Activated CD4-positive, CD25-positive, alpha-beta regulatory T cell treated with anti-CD3 and anti-CD28 coated beads, Interleukin-2, amount 50 U/mL, for 24 hours (primary cell): ENCODE measurements around the gene SMIM13.

Source experiments
- ATAC-seq, 2 donors: fragments of 150-1000 bp; cut with Tn5 transposase; one replicate each; pipeline ENCODE4 v1.10.0; 2021; ENCODE audit warnings: mild to moderate bottlenecking in 1 of 2, moderate library complexity in 1 of 2

SMIM13 gene

DNA sequence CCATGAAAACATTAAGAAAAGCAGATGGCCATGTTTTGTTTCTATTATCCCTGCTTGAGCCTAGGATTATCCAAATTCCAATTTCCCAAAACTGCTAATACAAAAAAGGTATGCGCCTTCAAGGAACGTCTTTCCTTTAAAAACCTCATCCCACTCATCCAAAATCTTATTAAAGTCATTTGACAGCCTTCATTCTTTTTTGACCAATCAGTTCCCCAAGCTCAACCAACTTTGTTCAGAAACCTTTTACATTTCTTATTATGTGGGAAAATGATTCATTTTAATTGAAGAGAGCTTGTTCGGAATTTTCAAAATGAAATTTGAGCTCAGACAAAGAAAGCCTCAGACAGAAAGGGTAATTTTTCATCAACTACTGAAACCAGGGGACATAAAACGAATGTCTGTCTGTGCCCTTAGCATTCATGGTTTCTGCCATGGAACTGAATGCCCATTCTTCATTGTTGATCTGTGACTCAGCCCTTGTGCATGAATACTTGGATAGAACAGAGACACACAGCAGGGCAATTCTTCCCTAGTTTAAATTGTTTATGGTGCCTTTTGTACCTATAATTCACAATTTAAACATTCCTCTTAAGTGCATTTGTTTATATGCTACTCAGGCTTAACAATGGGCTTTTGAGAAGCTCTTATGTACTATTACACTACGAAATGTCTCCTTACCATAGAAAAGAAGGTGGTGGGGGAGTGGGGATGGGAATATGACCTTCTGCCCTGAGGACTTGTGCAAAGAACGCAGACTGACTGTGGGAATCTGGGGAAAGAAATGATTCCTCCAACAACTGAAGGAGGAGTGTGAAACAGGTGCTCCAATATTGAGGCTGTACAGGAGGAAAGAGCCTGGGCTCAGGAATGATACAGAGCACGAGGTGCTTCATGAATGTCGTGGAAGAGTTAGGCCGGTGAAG is 67.7 kb downstream of the SMIM13 start:
- no peak for ATAC-seq

- ATAC-seq = no peak
These were observed 68.6 kb downstream of the SMIM13 start for GRCh38 chr6:11162262-11162661.

DNA sequence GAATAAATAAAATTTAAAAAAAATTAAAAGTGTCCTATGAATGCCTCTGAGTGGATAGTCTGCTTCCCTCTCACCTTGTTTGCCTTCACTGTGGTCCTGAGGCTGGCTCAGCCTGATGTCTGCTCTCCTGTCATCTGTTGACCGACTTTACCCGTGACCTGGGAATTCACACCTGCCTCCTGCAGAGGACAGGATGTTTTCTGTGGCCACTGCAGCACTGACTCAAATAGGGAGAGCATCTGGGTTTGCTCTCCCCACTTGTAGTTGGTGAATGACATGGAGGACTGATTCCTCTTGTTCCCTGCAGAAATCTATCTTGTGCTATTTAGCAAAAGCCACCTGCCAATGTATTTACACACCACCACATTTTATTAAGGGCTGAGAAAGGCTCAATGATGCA is 70.3 kb downstream of the SMIM13 start:
- ATAC-seq = no peak

DNA sequence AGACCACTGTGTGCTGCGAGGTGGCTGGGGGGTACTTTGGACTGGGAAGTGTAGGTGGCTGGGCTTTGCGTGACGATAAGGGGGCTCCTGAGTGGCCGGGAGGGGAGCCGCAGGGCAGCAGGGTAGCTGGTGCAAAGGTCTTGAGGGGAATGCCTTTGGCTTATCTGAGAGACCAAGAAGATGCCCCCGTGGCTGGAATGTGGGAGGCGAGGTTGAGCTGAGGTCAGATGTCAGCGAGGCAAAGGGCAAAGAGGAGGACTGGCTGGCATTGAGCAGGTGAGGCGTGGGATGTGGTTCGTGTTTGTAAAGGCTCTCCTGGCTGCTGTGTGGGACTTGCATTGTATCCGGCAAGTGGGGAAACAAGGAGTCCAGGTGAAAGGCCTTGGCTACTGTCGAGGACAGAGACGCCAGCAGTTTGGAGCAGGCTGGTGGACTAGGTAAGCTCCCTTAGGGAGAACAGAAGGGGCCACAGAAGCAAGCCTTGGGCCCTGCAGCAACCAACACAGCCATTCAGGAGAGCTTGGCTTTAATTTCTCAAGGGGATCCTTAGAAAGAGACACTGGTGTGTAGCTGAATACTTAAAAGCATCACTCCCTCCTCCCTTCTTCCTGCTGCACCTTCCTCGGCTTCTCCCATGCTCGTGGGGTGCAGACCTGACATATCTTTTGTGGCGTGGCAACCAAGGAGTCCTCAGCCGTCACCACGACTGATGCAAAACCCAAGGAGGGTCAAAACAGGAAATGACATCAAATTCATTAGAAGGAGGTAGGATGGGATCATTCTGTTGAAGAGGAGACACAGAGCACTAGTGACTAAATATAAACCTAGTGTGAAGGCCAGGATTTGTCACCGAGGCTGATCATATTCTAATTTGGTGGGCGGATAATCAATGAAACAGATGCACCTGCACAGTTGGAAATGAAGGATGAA is 71.3 kb downstream of the SMIM13 start:
- peak in 1 of 2 donors; percentile 45 for ATAC-seq

- ATAC-seq = no peak
These were observed 73.3 kb downstream of the SMIM13 start for GRCh38 chr6:11166948-11167347.

DNA sequence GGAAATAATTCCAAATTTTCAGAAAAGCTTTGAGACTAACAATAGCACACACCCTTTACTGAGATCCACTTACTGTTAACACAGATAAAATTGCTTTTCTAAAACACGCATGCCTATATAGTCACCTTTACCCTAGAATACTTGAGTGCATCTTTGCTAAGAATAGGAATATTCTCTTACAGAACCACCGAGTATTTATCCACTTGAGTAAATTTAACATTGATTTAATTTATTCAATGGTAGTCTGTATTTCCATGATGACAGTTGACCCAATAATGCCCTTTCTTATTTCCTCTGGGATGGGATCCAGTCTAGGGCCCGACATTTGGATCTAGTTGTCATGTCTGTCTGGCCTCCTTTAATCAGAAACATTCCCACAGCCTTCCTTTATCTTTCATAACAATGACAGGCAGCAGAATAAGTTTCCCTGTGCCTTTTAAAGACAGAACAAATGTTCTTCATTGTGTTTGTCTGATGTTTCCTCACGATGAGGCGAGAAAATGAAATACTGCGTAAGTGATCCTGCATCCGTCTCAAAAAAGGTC is 74.5 kb downstream of the SMIM13 start:
- no peak for ATAC-seq

- ATAC-seq = no peak
These were observed 78.3 kb downstream of the SMIM13 start for GRCh38 chr6:11171952-11172351.

GRCh38 chr6:11172501-11173327 is 79.1 kb downstream of the SMIM13 start:
- peak; percentile 25 to 38 for ATAC-seq

DNA sequence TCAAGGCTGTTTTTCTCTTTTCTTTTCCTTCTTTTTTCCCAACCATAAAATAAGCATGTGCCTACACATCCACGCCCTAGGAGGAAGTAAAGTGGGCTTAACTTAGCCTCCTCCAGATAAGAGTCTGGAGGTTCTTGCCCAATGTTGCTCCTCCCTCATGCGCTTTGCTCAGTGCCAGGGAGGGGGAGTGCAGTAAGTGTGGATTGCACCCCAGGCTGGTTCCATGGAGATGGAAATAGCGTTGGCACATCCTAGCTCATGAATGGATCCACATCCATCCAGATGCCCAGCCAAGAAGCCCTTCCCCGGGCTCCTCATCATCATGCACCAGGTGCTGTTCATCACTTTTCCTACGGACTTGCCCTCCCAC is 80.6 kb downstream of the SMIM13 start:
- ATAC-seq = no peak

DNA sequence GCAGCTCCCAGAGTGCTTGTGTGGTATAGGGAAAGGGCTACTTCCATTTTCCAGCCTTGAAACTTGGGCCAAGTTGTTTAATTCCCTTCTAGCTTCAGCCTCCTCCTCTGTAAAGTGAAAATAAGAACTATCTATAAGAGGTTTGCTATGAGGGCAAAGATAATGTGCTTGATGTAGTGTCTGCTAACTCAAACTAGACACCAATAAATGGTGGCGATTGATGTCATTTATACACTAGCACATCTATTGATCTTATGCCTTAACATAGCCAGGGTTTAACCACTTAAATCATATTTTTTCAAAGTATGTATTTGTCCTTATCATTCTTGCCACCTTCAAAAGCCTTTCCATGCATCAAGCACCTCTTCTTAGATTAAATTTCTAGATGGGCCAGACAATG is 83.6 kb downstream of the SMIM13 start:
- no peak for ATAC-seq

DNA sequence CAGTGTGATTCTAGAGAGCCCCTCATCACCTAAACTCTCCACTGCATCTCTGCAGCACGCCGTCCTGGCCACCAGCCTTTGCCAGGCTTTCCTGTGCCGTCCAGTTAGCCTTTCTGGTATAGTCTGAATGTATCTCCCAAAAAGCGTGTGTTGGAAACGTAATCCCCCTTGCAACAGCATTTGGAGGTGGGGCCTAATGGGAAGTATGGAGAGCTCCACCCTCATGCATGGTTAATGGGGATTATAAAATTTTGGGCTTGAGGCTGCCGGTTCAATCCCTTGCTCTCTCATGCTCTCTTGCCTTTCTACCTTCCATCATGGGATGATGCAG is 85.4 kb downstream of the SMIM13 start:
- no peak for ATAC-seq

DNA sequence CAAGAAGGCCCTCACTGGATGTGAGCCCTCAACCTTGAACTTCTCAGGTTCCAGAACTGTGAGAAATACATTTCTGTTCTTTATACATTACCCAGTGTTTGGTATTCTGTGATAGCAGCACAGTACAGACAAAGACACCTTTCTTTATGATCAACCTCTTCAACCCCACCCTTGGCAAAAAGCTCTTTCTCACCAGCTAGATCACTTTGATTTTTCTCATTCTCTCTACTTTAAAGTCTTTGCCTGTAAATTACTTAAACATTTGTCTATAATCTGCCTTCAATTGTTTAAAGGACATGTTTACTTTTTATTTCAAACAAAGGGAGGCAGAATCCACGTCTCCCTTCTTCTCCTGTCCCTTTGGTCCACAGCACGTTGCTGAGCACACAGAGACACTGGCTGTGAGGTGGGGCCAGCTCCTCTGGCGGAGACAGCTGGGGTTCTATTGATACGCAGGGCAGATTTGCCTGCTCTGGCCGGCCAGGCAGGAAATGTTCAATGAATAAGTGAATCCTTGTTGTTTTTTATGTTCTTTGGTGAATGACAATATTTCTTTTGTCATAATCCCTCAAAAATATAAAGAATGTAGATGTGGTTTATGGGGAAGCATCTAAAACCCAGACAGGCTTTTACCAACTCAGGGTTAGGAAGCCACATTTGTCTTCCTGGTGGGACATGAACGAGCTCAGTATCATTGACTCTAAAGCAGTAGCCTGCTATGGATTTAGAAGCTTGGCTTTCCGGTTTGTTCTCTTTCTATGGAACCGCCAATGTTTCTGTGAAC is 86.0 kb downstream of the SMIM13 start:
- no peak for ATAC-seq

DNA sequence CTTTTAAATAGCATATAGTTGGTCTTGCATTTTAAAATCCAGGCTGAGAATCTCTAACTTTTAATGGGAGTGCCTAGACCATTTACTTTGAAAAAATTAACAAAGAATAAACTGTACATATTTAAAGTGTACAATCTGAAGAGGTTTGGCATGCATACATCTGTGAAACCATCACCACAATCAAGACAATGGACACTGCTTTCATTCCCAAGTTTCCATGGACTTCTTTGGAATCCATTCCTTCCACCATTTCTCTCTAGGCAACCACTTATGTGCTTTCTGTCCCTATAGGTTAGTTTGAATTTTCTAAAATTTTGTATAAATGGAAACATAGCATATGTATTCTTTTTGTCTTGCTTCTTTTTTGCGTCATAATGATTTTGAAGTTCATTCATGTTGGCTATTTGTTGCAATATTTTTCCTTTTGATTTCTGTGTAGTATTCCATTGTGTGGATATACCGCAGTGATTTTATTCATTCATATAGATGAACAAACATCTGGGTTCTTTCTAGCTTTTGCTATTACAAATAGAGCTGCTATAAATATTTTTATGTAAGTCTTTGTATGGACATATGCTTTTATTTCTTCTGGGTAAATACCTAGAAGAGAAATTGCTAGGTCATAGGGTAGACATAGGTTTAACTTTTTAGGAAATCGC is 88.0 kb downstream of the SMIM13 start:
- no peak for ATAC-seq

- ATAC-seq = no peak
These were observed 90.2 kb downstream of the SMIM13 start for GRCh38 chr6:11183761-11184362.

DNA sequence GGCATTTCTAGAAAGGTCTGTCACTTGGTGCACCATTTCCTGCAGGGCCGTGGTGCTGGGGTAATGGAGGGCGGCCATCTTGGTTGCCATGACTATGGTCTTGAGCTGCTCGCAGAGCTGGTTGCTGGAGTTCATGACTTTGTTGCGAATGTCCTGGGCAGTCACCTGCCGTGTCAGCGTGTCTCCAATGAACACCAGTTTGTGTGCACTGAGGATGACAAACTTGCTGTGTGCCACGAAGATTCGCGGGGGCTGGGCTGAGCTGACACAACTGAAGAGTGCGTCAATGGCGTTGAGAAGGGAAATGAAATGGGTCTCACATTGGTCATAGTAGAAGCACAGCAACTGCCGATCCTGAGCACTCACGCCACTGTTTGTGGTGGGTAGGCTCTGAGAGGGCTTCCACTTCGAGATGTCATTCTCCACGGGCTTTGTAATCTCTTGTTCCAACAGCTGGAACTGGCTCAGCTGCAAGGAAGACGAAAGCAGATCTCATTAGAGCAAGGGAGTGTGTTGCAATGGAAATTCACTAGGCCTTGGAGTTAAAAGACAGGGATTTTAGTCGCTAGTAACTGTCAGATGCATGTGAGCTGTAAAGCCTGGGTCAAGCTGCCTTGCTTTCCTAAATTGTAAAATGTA is 91.7 kb downstream of the SMIM13 start:
- no peak for ATAC-seq

- no peak for ATAC-seq
These were observed 93.7 kb downstream of the SMIM13 start for GRCh38 chr6:11187301-11187700.
